Measurements from ENCODE around the gene OCEL1. TPM values are rescaled to one million over a fixed set of nuclear protein-coding genes. Genes with fewer than 3 reads are reported as not detected.

The OCEL1 gene
- total and polyA plus RNA-seq, 2 of the 13 experiments (the other 11 are each of a cell fraction or from before 2014, with no cell fraction given) = 10.6 to 17.2 TPM

DNA sequence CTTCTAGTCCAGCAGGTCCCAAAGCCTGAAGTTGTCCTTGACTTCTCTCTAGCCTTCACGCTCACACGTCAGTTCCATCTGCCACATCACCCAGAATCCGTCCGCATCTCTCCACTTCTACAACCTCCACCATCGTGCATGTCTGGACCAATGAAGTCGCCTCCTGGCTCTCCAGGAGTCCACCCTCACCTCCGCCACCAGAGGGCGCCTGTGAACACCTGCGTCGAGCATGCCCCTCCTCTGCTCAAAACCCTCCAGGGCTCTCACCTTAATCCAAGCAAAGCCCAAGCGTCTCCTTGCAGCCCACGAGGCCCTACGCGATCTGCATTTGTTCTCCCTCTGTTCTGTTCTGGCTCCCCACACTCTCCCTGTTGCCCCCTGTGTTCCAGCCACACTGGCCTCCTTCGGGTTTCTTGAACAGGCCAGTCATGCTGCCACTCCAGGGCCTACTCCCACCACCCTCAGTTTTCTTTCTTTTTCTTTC is 34.9 kb downstream of the OCEL1 start (continued):
- TF ChIP-seq, protein P1, sequence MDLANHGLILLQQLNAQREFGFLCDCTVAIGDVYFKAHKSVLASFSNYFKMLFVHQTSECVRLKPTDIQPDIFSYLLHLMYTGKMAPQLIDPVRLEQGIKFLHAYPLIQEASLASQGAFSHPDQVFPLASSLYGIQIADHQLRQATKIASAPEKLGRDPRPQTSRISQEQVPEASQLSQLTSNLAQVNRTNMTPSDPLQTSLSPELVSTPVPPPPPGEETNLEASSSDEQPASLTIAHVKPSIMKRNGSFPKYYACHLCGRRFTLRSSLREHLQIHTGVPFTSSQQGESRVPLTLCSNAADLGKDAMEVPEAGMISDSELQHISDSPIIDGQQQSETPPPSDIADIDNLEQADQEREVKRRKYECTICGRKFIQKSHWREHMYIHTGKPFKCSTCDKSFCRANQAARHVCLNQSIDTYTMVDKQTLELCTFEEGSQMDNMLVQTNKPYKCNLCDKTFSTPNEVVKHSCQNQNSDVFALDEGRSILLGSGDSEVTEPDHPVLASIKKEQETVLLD (CRISPR knock-in tag; IDR thresholded peaks at IDR 0.05; ENCODE audit: low read depth) = no peak
- TF ChIP-seq ZNF263 (CRISPR knock-in tag; IDR thresholded peaks at IDR 0.05) (peak; percentile 61; the same call in 1 of the 2 replicates), MAZ (IDR thresholded peaks at IDR 0.05; ENCODE audit: borderline replicate concordance, low read depth, low read length) (no peak), MAZ (CRISPR knock-in tag; IDR thresholded peaks at IDR 0.05; ENCODE audit: low read depth) (0 out of 2 replicates have a peak, but pooled peaks have one; percentile 28), TBX3 (IDR thresholded peaks at IDR 0.05; ENCODE audit: borderline replicate concordance) (no peak), KLF15 (CRISPR knock-in tag; IDR thresholded peaks at IDR 0.05; ENCODE audit: borderline replicate concordance) (no peak), MIER3 (CRISPR knock-in tag; IDR thresholded peaks at IDR 0.05; ENCODE audit: borderline replicate concordance) (peak; percentile 54; the same call in 1 of the 2 replicates), STAG1 (CRISPR knock-in tag; IDR thresholded peaks at IDR 0.05) (peak; percentile 68), ZNF556 (CRISPR knock-in tag; IDR thresholded peaks at IDR 0.05; ENCODE audit: borderline replicate concordance) (0 out of 2 replicates have a peak, but pooled peaks have one; percentile 60), ZNF367 (CRISPR knock-in tag; IDR thresholded peaks at IDR 0.05; ENCODE audit: borderline replicate concordance) (no peak), DNMT3B (CRISPR knock-in tag; conservative IDR thresholded peaks at IDR 0.05) (no peak), ZSCAN30 (CRISPR knock-in tag; IDR thresholded peaks at IDR 0.05) (no peak), ZMAT3 (CRISPR knock-in tag; conservative IDR thresholded peaks at IDR 0.05) (0 out of 2 replicates have a peak, but pooled peaks have one; percentile 36), ZFY (CRISPR knock-in tag; IDR thresholded peaks at IDR 0.05) (peak; percentile 42; the same call in 1 of the 2 replicates), RORA (CRISPR knock-in tag; IDR thresholded peaks at IDR 0.05) (no peak), RXRB (CRISPR knock-in tag; IDR thresholded peaks at IDR 0.05; ENCODE audit: borderline replicate concordance) (peak; percentile 69), RNF2 (conservative IDR thresholded peaks at IDR 0.05; ENCODE audit: low read depth) (no peak), ZBTB7B (CRISPR knock-in tag; IDR thresholded peaks at IDR 0.05) (peak; percentile 38; the same call in 1 of the 2 replicates), ZSCAN29 (CRISPR knock-in tag; conservative IDR thresholded peaks at IDR 0.05) (0 out of 2 replicates have a peak, but pooled peaks have one; percentile 22), HDAC2 (CRISPR knock-in tag; IDR thresholded peaks at IDR 0.05) (peak; percentile 43; the same call in 1 of the 2 replicates), GATAD2A (CRISPR knock-in tag; IDR thresholded peaks at IDR 0.05) (peak; percentile 48; the same call in 1 of the 2 replicates), ZSCAN12 (CRISPR knock-in tag; IDR thresholded peaks at IDR 0.05) (no peak), NR2F6 (IDR thresholded peaks at IDR 0.05) (no peak), NR2F6 (CRISPR knock-in tag; IDR thresholded peaks at IDR 0.05) (peak; percentile 64; the same call in 1 of the 2 replicates), MED1 (CRISPR knock-in tag; IDR thresholded peaks at IDR 0.05) (0 out of 2 replicates have a peak, but pooled peaks have one; percentile 9)
- TF ChIP-seq, protein P2, sequence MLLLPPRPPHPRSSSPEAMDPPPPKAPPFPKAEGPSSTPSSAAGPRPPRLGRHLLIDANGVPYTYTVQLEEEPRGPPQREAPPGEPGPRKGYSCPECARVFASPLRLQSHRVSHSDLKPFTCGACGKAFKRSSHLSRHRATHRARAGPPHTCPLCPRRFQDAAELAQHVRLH (CRISPR knock-in tag; IDR thresholded peaks at IDR 0.05; ENCODE audit: borderline replicate concordance, low read depth) = 0 out of 2 replicates have a peak, but pooled peaks have one; percentile 30
- TF ChIP-seq, protein P3, sequence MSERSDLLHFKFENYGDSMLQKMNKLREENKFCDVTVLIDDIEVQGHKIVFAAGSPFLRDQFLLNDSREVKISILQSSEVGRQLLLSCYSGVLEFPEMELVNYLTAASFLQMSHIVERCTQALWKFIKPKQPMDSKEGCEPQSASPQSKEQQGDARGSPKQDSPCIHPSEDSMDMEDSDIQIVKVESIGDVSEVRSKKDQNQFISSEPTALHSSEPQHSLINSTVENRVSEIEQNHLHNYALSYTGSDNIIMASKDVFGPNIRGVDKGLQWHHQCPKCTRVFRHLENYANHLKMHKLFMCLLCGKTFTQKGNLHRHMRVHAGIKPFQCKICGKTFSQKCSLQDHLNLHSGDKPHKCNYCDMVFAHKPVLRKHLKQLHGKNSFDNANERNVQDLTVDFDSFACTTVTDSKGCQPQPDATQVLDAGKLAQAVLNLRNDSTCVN (CRISPR knock-in tag; IDR thresholded peaks at IDR 0.05; ENCODE audit: borderline replicate concordance) = peak; percentile 24; the same call in 1 of the 2 replicates
- TF ChIP-seq, protein P4, sequence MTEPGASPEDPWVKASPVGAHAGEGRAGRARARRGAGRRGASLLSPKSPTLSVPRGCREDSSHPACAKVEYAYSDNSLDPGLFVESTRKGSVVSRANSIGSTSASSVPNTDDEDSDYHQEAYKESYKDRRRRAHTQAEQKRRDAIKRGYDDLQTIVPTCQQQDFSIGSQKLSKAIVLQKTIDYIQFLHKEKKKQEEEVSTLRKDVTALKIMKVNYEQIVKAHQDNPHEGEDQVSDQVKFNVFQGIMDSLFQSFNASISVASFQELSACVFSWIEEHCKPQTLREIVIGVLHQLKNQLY (CRISPR knock-in tag; IDR thresholded peaks at IDR 0.05) = peak; percentile 26; the same call in 1 of the 2 replicates
- TF ChIP-seq, protein P5, sequence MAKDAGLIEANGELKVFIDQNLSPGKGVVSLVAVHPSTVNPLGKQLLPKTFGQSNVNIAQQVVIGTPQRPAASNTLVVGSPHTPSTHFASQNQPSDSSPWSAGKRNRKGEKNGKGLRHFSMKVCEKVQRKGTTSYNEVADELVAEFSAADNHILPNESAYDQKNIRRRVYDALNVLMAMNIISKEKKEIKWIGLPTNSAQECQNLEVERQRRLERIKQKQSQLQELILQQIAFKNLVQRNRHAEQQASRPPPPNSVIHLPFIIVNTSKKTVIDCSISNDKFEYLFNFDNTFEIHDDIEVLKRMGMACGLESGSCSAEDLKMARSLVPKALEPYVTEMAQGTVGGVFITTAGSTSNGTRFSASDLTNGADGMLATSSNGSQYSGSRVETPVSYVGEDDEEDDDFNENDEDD (CRISPR knock-in tag; IDR thresholded peaks at IDR 0.05; ENCODE audit: borderline replicate concordance) = peak; percentile 43; the same call in 1 of the 2 replicates

All from HepG2 (cell line).